Ovary (tissue), 3 donors: Measurements from ENCODE around the gene PTPN1.

Source experiments
- EP300 ChIP-seq: sonication (generic); formaldehyde crosslinking; IDR thresholded peaks from one replicate; pipeline ENCODE4 v1.6.1; 2017; ENCODE audit warnings: antibody characterized with exemption
- POLR2A ChIP-seq: fragments of 450-650 bp; IDR thresholded peaks from one replicate; pipeline ENCODE4 v1.6.1; 2017; ENCODE audit warnings: antibody characterized with exemption, mild to moderate bottlenecking, moderate library complexity
- TF ChIP-seq, protein P1 (sequence below), 3 donors: fragments of 450-650 bp in 2 of 3; fragments of 200-600 bp in 1 of 3; IDR thresholded peaks; one replicate each; pipeline versions ENCODE4 v1.5.1 to v1.8.0; 2016 to 2022; ENCODE audit warnings: antibody characterized with exemption in 3 of 3, mild to moderate bottlenecking in 1 of 3
- donor health status: DM: no; HTN: no; CAD: no.

DNA sequence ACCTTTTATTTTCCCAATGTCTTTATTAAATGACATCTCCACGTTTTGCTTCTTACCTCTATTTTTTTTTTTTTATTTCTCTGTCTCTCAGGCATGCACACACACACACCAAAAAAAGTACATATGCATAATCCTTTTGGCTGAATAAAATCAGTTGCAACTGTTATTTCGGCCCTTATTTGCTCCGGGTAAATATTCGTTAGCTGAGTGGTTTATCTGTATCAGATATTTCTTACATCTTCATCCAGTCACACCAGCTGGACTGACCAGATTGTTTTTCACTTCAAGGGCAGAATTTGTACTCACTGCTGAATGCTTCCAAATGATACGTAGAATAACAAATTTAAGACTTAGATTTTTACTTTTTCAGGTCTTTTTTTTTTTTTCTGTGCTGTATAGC lies 45.5 kb downstream of the PTPN1 start:
- TF ChIP-seq, protein P1, sequence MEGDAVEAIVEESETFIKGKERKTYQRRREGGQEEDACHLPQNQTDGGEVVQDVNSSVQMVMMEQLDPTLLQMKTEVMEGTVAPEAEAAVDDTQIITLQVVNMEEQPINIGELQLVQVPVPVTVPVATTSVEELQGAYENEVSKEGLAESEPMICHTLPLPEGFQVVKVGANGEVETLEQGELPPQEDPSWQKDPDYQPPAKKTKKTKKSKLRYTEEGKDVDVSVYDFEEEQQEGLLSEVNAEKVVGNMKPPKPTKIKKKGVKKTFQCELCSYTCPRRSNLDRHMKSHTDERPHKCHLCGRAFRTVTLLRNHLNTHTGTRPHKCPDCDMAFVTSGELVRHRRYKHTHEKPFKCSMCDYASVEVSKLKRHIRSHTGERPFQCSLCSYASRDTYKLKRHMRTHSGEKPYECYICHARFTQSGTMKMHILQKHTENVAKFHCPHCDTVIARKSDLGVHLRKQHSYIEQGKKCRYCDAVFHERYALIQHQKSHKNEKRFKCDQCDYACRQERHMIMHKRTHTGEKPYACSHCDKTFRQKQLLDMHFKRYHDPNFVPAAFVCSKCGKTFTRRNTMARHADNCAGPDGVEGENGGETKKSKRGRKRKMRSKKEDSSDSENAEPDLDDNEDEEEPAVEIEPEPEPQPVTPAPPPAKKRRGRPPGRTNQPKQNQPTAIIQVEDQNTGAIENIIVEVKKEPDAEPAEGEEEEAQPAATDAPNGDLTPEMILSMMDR (IDR thresholded peaks at IDR 0.05): no peak
- TF ChIP-seq POLR2A: no peak
- no peak for TF ChIP-seq EP300
